GM12892 (cell line): ENCODE measurements around the gene NATD1.

ENCODE experiments used
- POLR2A ChIP-seq: IDR thresholded peaks from 2 replicates; pipeline ENCODE4 v1.6.1; 2011; ENCODE audit warnings: low read depth, low read length, control low read depth
- POLR2AphosphoS5 ChIP-seq: IDR thresholded peaks from 2 replicates; pipeline ENCODE4 v1.6.1; 2011; ENCODE audit warnings: low read depth, low read length, control low read depth
- TAF1 ChIP-seq: IDR thresholded peaks from 2 replicates; pipeline ENCODE4 v1.6.1; 2011; ENCODE audit warnings: low read depth, mild to moderate bottlenecking, control low read depth, low read length, borderline replicate concordance

- no peak for TF ChIP-seq POLR2AphosphoS5
- 0 out of 2 replicates have a peak, but pooled peaks have one; percentile 21 for TF ChIP-seq POLR2A
- no peak for TF ChIP-seq TAF1
Measured at GRCh38 chr17:21199856-21200255, 53.4 kb downstream of the NATD1 start.
